HCT116 (cell line): Measurements from ENCODE around the gene CEP290. TPM values are rescaled to one million over a fixed set of nuclear protein-coding genes. Genes with fewer than 3 reads are reported as not detected.
"Not testable (repeated sequence)": the region's sequence is repeated elsewhere in the genome, so short reads cannot be mapped to it uniquely, and the experiment has no call there.

ENCODE experiments used
- ATAC-seq: fragments of 200-7000 bp; cut with Tn5 transposase; 2 replicates; pipeline ENCODE4 v1.9.1; 2020; ENCODE audit warnings: mild to moderate bottlenecking, moderate library complexity
- BruUV-seq: library from RNA; stranded (reverse); fragments of 400-500 nt; replicated peaks from 2 replicates; lab custom pipeline; 2021; lab: Mats Ljungman, UMichigan
- CTCF ChIA-PET: fragments of 300-600 bp; sonication (Branson Sonifier 250); formaldehyde crosslinking; loops from one replicate; lab custom pipeline; 2021; ENCODE audit warnings: antibody characterized with exemption; lab: Charles Lee
- POLR2A ChIA-PET: fragments of 300-600, 350-600 bp; sonication (Branson Sonifier 250); formaldehyde crosslinking; loops from one replicate; lab custom pipeline; 2021; ENCODE audit warnings: antibody characterized with exemption; lab: Charles Lee
- RAD21 ChIA-PET, 2 experiments: fragments of 300-600 bp; sonication (Branson Sonifier 250); formaldehyde crosslinking; loops; one replicate each; lab custom pipeline; 2023; ENCODE audit warnings: low total read pairs in 2 of 2; ENCODE audit not compliant: uncharacterized antibody in 2 of 2, unreplicated experiment in 2 of 2, low non-redundant PET in 1 of 2; lab: Charles Lee
- DNase-seq: peaks from one replicate; pipeline ENCODE4 v3.0.0-alpha.2; 2010; ENCODE audit warnings: low read depth, low spot score
- H2AFZ ChIP-seq: fragments of 200-600 bp; shearing (Covaris generic), sonication (generic); 2 replicates; pipeline ENCODE4 v1.6.1; 2017; ENCODE audit warnings: low read depth, mixed run types, mixed read lengths, antibody characterized with exemption, low read length; ENCODE audit not compliant: poor library complexity, severe bottlenecking
- H3K27ac ChIP-seq: 2 replicates; pipeline ENCODE4 v1.5.1; 2012; ENCODE audit warnings: low read depth, low read length
- H3K27me3 ChIP-seq: fragments of 200-600 bp; sonication (generic); 2 replicates; pipeline ENCODE4 v1.6.1; 2016; ENCODE audit warnings: mixed run types, low read length, mixed read lengths; ENCODE audit not compliant: insufficient read depth
- H3K36me3 ChIP-seq, 2 experiments: fragments of 200-500 bp in 1 of 2; fragments of 200-600 bp in 1 of 2; sonication (Bioruptor generic) in 1 of 2; sonication (generic) in 1 of 2; 2 replicates each; pipeline versions ENCODE4 v1.5.1 to v1.6.1; 2014 to 2016; ENCODE audit warnings: low read length in 2 of 2, inconsistent platforms in 1 of 2, mixed read lengths in 1 of 2, mixed run types in 1 of 2; ENCODE audit not compliant: insufficient read depth in 2 of 2, control insufficient read depth in 1 of 2
- H3K4me1 ChIP-seq, 2 experiments: fragments of 200-600 bp in 1 of 2; sonication (generic) in 1 of 2; 2 replicates each; pipeline versions ENCODE4 v1.5.1 to v1.6.1; 2012 to 2017; ENCODE audit warnings: low read length in 2 of 2, inconsistent platforms in 1 of 2, mild to moderate bottlenecking in 1 of 2, mixed read lengths in 1 of 2, mixed run types in 1 of 2, moderate library complexity in 1 of 2; ENCODE audit not compliant: insufficient read depth in 2 of 2, control insufficient read depth in 1 of 2
- H3K4me2 ChIP-seq: fragments of 200-600 bp; sonication (generic); 2 replicates; pipeline ENCODE4 v1.6.1; 2017; ENCODE audit warnings: mixed run types, low read length, mixed read lengths
- H3K4me3 ChIP-seq, 2 experiments: fragments of 200-600 bp in 1 of 2; sonication (generic) in 1 of 2; replicated peaks in 1 of 2; 2 replicates each; pipeline ENCODE4 v1.5.1; 2011 to 2016; ENCODE audit warnings: low read length in 2 of 2, control low read depth in 1 of 2, low read depth in 1 of 2, mild to moderate bottlenecking in 1 of 2, mixed read lengths in 1 of 2, mixed run types in 1 of 2
- H3K79me2 ChIP-seq: fragments of 200-600 bp; sonication (generic); 2 replicates; pipeline ENCODE4 v1.6.1; 2017; ENCODE audit warnings: mild to moderate bottlenecking, mixed run types, low read length, moderate library complexity, mixed read lengths; ENCODE audit not compliant: insufficient read depth
- H3K9ac ChIP-seq: fragments of 200-600 bp; sonication (generic); 2 replicates; pipeline ENCODE4 v1.6.1; 2016; ENCODE audit warnings: low read length, mixed read lengths
- H3K9me2 ChIP-seq: fragments of 200-600 bp; sonication (generic), shearing (Covaris generic); 2 replicates; pipeline ENCODE4 v1.6.1; 2017; ENCODE audit warnings: mixed run types, mild to moderate bottlenecking, moderate library complexity; ENCODE audit not compliant: insufficient read depth
- H3K9me3 ChIP-seq, 2 experiments: fragments of 200-500 bp in 1 of 2; fragments of 200-600 bp in 1 of 2; sonication (Bioruptor generic) in 1 of 2; sonication (generic) in 1 of 2; 2 replicates each; pipeline ENCODE4 v1.6.1; 2014 to 2017; ENCODE audit warnings: low read length in 2 of 2, mixed read lengths in 2 of 2, inconsistent platforms in 1 of 2, low read depth in 1 of 2, mild to moderate bottlenecking in 1 of 2, mixed run types in 1 of 2, moderate library complexity in 1 of 2; ENCODE audit not compliant: control insufficient read depth in 1 of 2, insufficient read depth in 1 of 2
- H4K20me1 ChIP-seq: fragments of 200-600 bp; sonication (generic), shearing (Covaris generic); 2 replicates; pipeline ENCODE4 v1.6.1; 2017; ENCODE audit warnings: mixed run types, mild to moderate bottlenecking, moderate library complexity; ENCODE audit not compliant: insufficient read depth
- EGR1 ChIP-seq: IDR thresholded peaks from 2 replicates; pipeline ENCODE4 v1.6.1; 2012; ENCODE audit warnings: low read depth
- EZH2 ChIP-seq: fragments of 200-600 bp; sonication (generic); IDR thresholded peaks from 2 replicates; pipeline ENCODE4 v1.6.1; 2017; ENCODE audit warnings: antibody characterized with exemption, mixed run types
- FOSL1 ChIP-seq: IDR thresholded peaks from 2 replicates; pipeline ENCODE4 v1.6.1; 2012; ENCODE audit warnings: low read depth
- POLR2A ChIP-seq: IDR thresholded peaks from 2 replicates; pipeline ENCODE4 v1.7.0; 2011; ENCODE audit warnings: borderline replicate concordance; ENCODE audit not compliant: insufficient read depth, insufficient read length; ENCODE audit errors: extremely low read depth
- POLR2AphosphoS5 ChIP-seq: IDR thresholded peaks from 2 replicates; pipeline ENCODE4 v1.6.1; 2011; ENCODE audit warnings: mild to moderate bottlenecking, low read depth, low read length, moderate library complexity
- REST ChIP-seq: IDR thresholded peaks from 2 replicates; pipeline ENCODE4 v1.6.1; 2012; ENCODE audit warnings: low read depth
- SIN3A ChIP-seq: IDR thresholded peaks from 2 replicates; pipeline ENCODE4 v1.6.1; 2012; ENCODE audit warnings: low read depth
- SP1 ChIP-seq: IDR thresholded peaks from 2 replicates; pipeline ENCODE4 v1.6.1; 2012; ENCODE audit warnings: low read depth
- ZFX ChIP-seq: fragments of 450-650 bp; IDR thresholded peaks from 2 replicates; pipeline ENCODE4 v1.6.1; 2017
- intact Hi-C: fragments of 100-400 bp; cut with micrococcal nuclease; formaldehyde crosslinking; loops from 2 replicates; pipeline ENCODE4 v1.10.0; 2022
- total RNA-seq: library from RNA; stranded (reverse); gene quantifications from one replicate; pipeline ENCODE4 v1.2.1, GENCODE V29; 2021; ENCODE audit not compliant: unreplicated experiment

CEP290 gene
- total RNA-seq, 1 experiment from 2014 or later: 13.6 TPM

GRCh38 chr12:88142610-88142991 is 713 bp upstream of the CEP290 start:
- Histone ChIP-seq H3K27ac (peak overlapping the region; percentile 51), H3K9me2 (no peaks in the 10 kb centered on the region), H3K9me3 (no peaks in the 10 kb centered on the region), H3K36me3 (no peaks in the 10 kb centered on the region; a peak in 1 of 4 replicates), H2AFZ (peak overlapping the region; percentile 80), H3K4me2 (peak overlapping the region; percentile 89), H3K79me2 (peaks cover 45% of the 10 kb centered on the region), H4K20me1 (no peaks in the 10 kb centered on the region), H3K9ac (peak overlapping the region; percentile 75), H3K4me1 (peaks cover 3 to 9% of the 10 kb centered on the region in 2 experiments; a peak in 3 of 4 replicates), H3K27me3 (no peaks in the 10 kb centered on the region), H3K4me3 (peak overlapping the region; percentile 75 to 91)
- intact Hi-C loops: no loop called here
- ATAC-seq (peak; percentile 13), DNase-seq (no peak)
- RAD21 ChIA-PET: no interaction called here
- POLR2A ChIA-PET: interaction anchor here (1.0 kb wide), 1 partner anchor 437 kb away, joined by 3 read pairs; the partner anchor contains the start of gene KITLG
- no peak for TF ChIP-seq ZFX
- TF ChIP-seq POLR2A: no peak
- TF ChIP-seq SP1: no peak
- no peak for TF ChIP-seq POLR2AphosphoS5
- no peak for TF ChIP-seq EZH2
- TF ChIP-seq FOSL1: no peak
- CTCF ChIA-PET: interaction anchor here (1.3 to 1.6 kb wide), 2 partner anchors 31 to 157 kb away, joined by 3 read pairs; no protein-coding TSS in a partner anchor
- TSS peak; percentile 70 for BruUV-seq

GRCh38 chr12:88141425-88141773 is 489 bp downstream of the CEP290 start:
- Histone ChIP-seq H4K20me1 (no peaks in the 10 kb centered on the region), H2AFZ (peak overlapping the region; percentile 11), H3K9me2 (no peaks in the 10 kb centered on the region), H3K27ac (peak overlapping the region; percentile 56), H3K4me3 (peak overlapping the region; percentile 75 to 91), H3K36me3 (no peaks in the 10 kb centered on the region; a peak in 1 of 4 replicates), H3K27me3 (no peaks in the 10 kb centered on the region), H3K9ac (peak overlapping the region; percentile 62), H3K4me2 (peak overlapping the region; percentile 89), H3K4me1 (peaks cover 3 to 9% of the 10 kb centered on the region in 2 experiments; a peak in 3 of 4 replicates), H3K9me3 (no peaks in the 10 kb centered on the region), H3K79me2 (peaks cover 39% of the 10 kb centered on the region)
- intact Hi-C loops: no loop called here
- ATAC-seq: no peak; the same call in 1 of the 2 replicates
- TF ChIP-seq REST (no peak), SIN3A (peak; percentile 46; the same call in 1 of the 2 replicates), EGR1 (0 out of 2 replicates have a peak, but pooled peaks have one; percentile 11)
- POLR2A ChIA-PET: interaction anchor here (1.0 kb wide), 1 partner anchor 439 kb away, joined by 3 read pairs; the partner anchor contains the start of gene KITLG
- RAD21 ChIA-PET: no interaction called here
- BruUV-seq: TSS peak; percentile 76
- DNase-seq: no peak
- CTCF ChIA-PET: interaction anchor here (0.7 to 1.3 kb wide), 2 partner anchors 30 to 852 kb away, joined by 3 read pairs; no protein-coding TSS in a partner anchor

GRCh38 chr12:88139711-88140110 is 2.2 kb downstream of the CEP290 start:
- ATAC-seq, intact Hi-C loops, H4K20me1 ChIP-seq, H3K4me1 ChIP-seq, POLR2A ChIA-PET, H3K4me2 ChIP-seq, H3K27ac ChIP-seq, CTCF ChIA-PET, BruUV-seq, H3K9ac ChIP-seq, RAD21 ChIA-PET, H3K9me2 ChIP-seq, H2AFZ ChIP-seq, H3K27me3 ChIP-seq, DNase-seq, H3K36me3 ChIP-seq, H3K9me3 ChIP-seq, H3K4me3 ChIP-seq: not testable (repeated sequence)
- H3K79me2 ChIP-seq: peaks cover 24% of the 10 kb centered on the region
